ENCODE results near the gene XCL1.

XCL1 gene

DNA sequence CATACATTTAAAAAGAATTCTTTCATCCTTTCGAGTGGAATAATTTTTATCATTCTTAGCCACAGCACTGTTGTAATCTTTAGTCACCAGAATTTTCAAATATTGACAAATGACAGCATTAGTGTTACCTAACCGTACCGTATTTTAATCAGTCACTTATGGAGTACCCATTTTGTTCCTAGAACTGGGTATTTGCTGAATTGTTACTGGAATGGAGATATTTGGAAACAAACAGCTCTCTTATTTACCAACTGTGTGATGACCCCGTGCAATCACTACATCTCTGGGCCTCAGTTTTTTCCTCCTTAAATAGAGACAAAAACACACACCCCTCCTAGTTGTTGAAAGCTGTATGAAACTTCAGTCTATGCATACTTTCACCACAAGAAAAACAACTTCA, 24.7 kb upstream of the XCL1 start:
- H3F3A ChIP-seq (ENCODE audit: insufficient read depth, low read length): no peaks in the 10 kb centered on the region
- H3K9me3 ChIP-seq (replicated peaks; ENCODE audit: insufficient read depth, low read length): no peaks in the 10 kb centered on the region
- no peak overlapping the region for H3K4me3 ChIP-seq (ENCODE audit: low read length)
- no peak for DNase-seq
- no peak overlapping the region for H3K27ac ChIP-seq (ENCODE audit: low read length)
- no peak overlapping the region for H3K9ac ChIP-seq (ENCODE audit: low read length)
- no peak overlapping the region for H3K4me2 ChIP-seq (ENCODE audit: low read depth, low read length)
- no peaks in the 10 kb centered on the region for H3K36me3 ChIP-seq (replicated peaks; ENCODE audit: insufficient read depth, low read length)
- no peak overlapping the region for H2AFZ ChIP-seq (ENCODE audit: low read length)
- H4K20me1 ChIP-seq (ENCODE audit: insufficient read depth, low read length): no peaks in the 10 kb centered on the region
- TF ChIP-seq EZH2 (optimal IDR thresholded peaks at IDR 0.05; ENCODE audit: low read depth, low read length): no peak
- TF ChIP-seq, protein P1, sequence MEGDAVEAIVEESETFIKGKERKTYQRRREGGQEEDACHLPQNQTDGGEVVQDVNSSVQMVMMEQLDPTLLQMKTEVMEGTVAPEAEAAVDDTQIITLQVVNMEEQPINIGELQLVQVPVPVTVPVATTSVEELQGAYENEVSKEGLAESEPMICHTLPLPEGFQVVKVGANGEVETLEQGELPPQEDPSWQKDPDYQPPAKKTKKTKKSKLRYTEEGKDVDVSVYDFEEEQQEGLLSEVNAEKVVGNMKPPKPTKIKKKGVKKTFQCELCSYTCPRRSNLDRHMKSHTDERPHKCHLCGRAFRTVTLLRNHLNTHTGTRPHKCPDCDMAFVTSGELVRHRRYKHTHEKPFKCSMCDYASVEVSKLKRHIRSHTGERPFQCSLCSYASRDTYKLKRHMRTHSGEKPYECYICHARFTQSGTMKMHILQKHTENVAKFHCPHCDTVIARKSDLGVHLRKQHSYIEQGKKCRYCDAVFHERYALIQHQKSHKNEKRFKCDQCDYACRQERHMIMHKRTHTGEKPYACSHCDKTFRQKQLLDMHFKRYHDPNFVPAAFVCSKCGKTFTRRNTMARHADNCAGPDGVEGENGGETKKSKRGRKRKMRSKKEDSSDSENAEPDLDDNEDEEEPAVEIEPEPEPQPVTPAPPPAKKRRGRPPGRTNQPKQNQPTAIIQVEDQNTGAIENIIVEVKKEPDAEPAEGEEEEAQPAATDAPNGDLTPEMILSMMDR (IDR thresholded peaks at IDR 0.05; ENCODE audit: low read length): no peak
- no peak for TF ChIP-seq EZH2phosphoT487 (IDR thresholded peaks at IDR 0.05; ENCODE audit: low read length)
- H3K9me2 ChIP-seq (replicated peaks; ENCODE audit: insufficient read depth, low read length): no peaks in the 10 kb centered on the region
- no peaks in the 10 kb centered on the region for H3K27me3 ChIP-seq (replicated peaks; ENCODE audit: insufficient read depth, low read length)
- no peaks in the 10 kb centered on the region for H3K79me2 ChIP-seq (ENCODE audit: low read length)
- no peaks in the 10 kb centered on the region for H3K4me1 ChIP-seq (ENCODE audit: low read length)

DNA sequence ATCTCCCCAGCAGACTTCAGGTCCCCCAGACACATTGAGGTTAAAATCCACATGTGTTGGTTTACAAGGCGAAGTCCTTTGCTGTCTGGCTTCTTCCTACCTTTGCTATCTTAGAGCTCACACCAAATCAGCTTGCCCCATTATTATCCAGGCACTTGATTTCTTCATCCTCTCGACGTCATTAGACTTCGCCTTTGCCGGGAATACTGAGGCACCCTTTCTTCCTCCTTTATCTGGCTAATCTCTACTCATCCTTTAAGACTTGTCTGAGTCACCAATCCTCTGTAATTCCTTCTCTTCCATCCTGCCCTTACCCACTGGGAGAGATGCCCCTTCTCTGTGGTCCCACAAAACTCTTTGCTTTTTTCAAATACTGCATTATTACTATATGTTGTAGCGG, 23.4 kb upstream of the XCL1 start:
- no peak overlapping the region for H3K4me3 ChIP-seq (ENCODE audit: low read length)
- no peaks in the 10 kb centered on the region for H3K27me3 ChIP-seq (replicated peaks; ENCODE audit: insufficient read depth, low read length)
- no peaks in the 10 kb centered on the region for H3F3A ChIP-seq (ENCODE audit: insufficient read depth, low read length)
- no peak for DNase-seq
- no peak for TF ChIP-seq EZH2phosphoT487 (IDR thresholded peaks at IDR 0.05; ENCODE audit: low read length)
- TF ChIP-seq EZH2 (optimal IDR thresholded peaks at IDR 0.05; ENCODE audit: low read depth, low read length): no peak
- TF ChIP-seq, protein P1 (IDR thresholded peaks at IDR 0.05; ENCODE audit: low read length): no peak
- no peaks in the 10 kb centered on the region for H3K4me1 ChIP-seq (ENCODE audit: low read length)
- no peaks in the 10 kb centered on the region for H3K79me2 ChIP-seq (ENCODE audit: low read length)
- H4K20me1 ChIP-seq (ENCODE audit: insufficient read depth, low read length): no peaks in the 10 kb centered on the region
- no peaks in the 10 kb centered on the region for H3K9me3 ChIP-seq (replicated peaks; ENCODE audit: insufficient read depth, low read length)
- H3K9ac ChIP-seq (ENCODE audit: low read length): no peak overlapping the region
- H3K36me3 ChIP-seq (replicated peaks; ENCODE audit: insufficient read depth, low read length): no peaks in the 10 kb centered on the region
- no peak overlapping the region for H3K4me2 ChIP-seq (ENCODE audit: low read depth, low read length)
- no peak overlapping the region for H2AFZ ChIP-seq (ENCODE audit: low read length)
- H3K27ac ChIP-seq (ENCODE audit: low read length): no peak overlapping the region
- no peaks in the 10 kb centered on the region for H3K9me2 ChIP-seq (replicated peaks; ENCODE audit: insufficient read depth, low read length)

DNA sequence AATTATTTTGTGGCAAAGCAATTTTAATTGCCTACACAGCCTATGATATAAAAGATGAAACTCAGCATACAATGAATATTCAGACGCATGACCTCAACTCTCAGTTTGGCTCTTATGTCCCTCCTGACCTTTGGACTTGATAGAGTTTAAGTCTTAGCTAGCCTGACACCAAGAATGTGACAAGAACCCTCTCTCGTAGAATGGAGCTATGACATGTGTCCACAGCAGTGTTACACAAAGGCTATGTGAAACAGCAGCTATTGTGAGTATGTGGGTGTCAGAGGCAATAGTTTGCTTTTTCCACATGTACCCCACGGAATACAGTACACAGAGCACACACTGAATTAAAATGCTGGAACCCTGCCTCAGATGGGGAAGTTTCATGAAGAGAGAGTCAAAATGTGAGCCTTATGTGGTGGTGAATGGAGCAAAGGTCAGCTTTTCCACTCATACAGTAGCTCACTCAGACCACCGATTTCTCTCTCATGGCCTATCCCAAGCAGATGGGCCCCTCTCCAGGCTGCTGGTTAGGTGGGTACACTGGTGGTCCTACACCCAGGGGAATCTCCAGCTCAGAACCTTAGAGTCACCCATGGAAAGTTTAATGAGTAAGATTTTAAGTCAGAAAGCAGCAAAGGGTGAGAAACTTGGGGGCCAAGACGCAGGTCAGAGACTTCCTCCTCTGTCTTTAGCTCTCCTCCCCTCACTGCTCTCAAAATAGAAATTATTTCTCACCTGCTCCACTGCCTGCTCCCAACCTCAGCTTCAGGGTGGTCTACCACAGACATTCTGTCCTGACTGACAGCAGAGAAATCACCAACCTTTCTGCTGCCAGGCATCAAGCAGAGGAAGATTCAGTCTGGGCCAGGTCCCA, 22.5 kb upstream of the XCL1 start:
- Histone ChIP-seq H3K79me2 (ENCODE audit: low read length) (no peaks in the 10 kb centered on the region), H3K4me2 (ENCODE audit: low read depth, low read length) (no peak overlapping the region), H4K20me1 (ENCODE audit: insufficient read depth, low read length) (no peaks in the 10 kb centered on the region), H3F3A (ENCODE audit: insufficient read depth, low read length) (no peaks in the 10 kb centered on the region), H3K9me2 (replicated peaks; ENCODE audit: insufficient read depth, low read length) (no peaks in the 10 kb centered on the region), H3K9me3 (replicated peaks; ENCODE audit: insufficient read depth, low read length) (no peaks in the 10 kb centered on the region), H2AFZ (ENCODE audit: low read length) (no peak overlapping the region), H3K27me3 (replicated peaks; ENCODE audit: insufficient read depth, low read length) (no peaks in the 10 kb centered on the region), H3K27ac (ENCODE audit: low read length) (no peak overlapping the region), H3K9ac (ENCODE audit: low read length) (no peak overlapping the region), H3K4me3 (ENCODE audit: low read length) (no peak overlapping the region), H3K36me3 (replicated peaks; ENCODE audit: insufficient read depth, low read length) (no peaks in the 10 kb centered on the region), H3K4me1 (ENCODE audit: low read length) (no peaks in the 10 kb centered on the region)
- TF ChIP-seq EZH2phosphoT487 (IDR thresholded peaks at IDR 0.05; ENCODE audit: low read length) (no peak), EZH2 (optimal IDR thresholded peaks at IDR 0.05; ENCODE audit: low read depth, low read length) (no peak)
- TF ChIP-seq, protein P1 (IDR thresholded peaks at IDR 0.05; ENCODE audit: low read length): no peak
- DNase-seq: no peak

Measured in MM.1S (cell line).